Smooth muscle cell (in vitro differentiated cells): Measurements from ENCODE around the gene SET. TPM values are rescaled to one million over a fixed set of nuclear protein-coding genes. Genes with fewer than 3 reads are reported as not detected.

ENCODE experiments used
- DNase-seq: peaks from one replicate; lab custom pipeline; 2025; ENCODE audit not compliant: unreplicated experiment; lab: John Stamatoyannopoulos, UW
- H2AFZ ChIP-seq: fragments of 200-600 bp; sonication (generic); 2 replicates; pipeline ENCODE4 v1.6.0; 2016; ENCODE audit warnings: antibody characterized with exemption, low read depth, mild to moderate bottlenecking
- H3F3A ChIP-seq: fragments of 200-600 bp; sonication (generic); 2 replicates; pipeline ENCODE4 v1.6.0; 2017; ENCODE audit warnings: antibody characterized with exemption, low read depth
- H3K27ac ChIP-seq: fragments of 200-600 bp; sonication (generic); 2 replicates; pipeline ENCODE4 v1.5.1; 2016; ENCODE audit warnings: low read depth, mild to moderate bottlenecking
- H3K27me3 ChIP-seq: fragments of 200-600 bp; sonication (generic); 2 replicates; pipeline ENCODE4 v1.6.1; 2016; ENCODE audit warnings: low read depth, mild to moderate bottlenecking
- H3K36me3 ChIP-seq: fragments of 200-600 bp; sonication (generic); 2 replicates; pipeline ENCODE4 v1.5.1; 2016; ENCODE audit warnings: low read depth
- H3K4me1 ChIP-seq: fragments of 200-600 bp; sonication (generic); 2 replicates; pipeline ENCODE4 v1.5.1; 2016; ENCODE audit warnings: low read depth
- H3K4me2 ChIP-seq: fragments of 200-600 bp; sonication (generic); 2 replicates; pipeline ENCODE4 v1.6.0; 2016; ENCODE audit warnings: mild to moderate bottlenecking
- H3K4me3 ChIP-seq: fragments of 200-600 bp; sonication (generic); 2 replicates; pipeline ENCODE4 v1.5.1; 2016; ENCODE audit warnings: mild to moderate bottlenecking
- H3K79me2 ChIP-seq: fragments of 200-600 bp; sonication (generic); 2 replicates; pipeline ENCODE4 v1.6.0; 2016; ENCODE audit warnings: low read depth, mild to moderate bottlenecking
- H3K9ac ChIP-seq: fragments of 200-600 bp; sonication (generic); 2 replicates; pipeline ENCODE4 v1.6.0; 2016; ENCODE audit warnings: low read depth
- H3K9me3 ChIP-seq: fragments of 200-600 bp; sonication (generic); replicated peaks from 2 replicates; pipeline ENCODE4 v1.5.1; 2016; ENCODE audit warnings: low read depth
- H4K20me1 ChIP-seq: fragments of 200-600 bp; sonication (generic); 2 replicates; pipeline ENCODE4 v1.6.0; 2016; ENCODE audit warnings: low read depth
- CTCF ChIP-seq: fragments of 200-600 bp; sonication (generic); IDR thresholded peaks from 2 replicates; pipeline ENCODE4 v1.5.1; 2017; ENCODE audit warnings: borderline replicate concordance, mild to moderate bottlenecking, antibody characterized with exemption; ENCODE audit not compliant: insufficient read depth, poor library complexity, severe bottlenecking
- WGBS: methylation state at CpG from one replicate; pipeline ENCODE4 v1.1.7; 2016; ENCODE audit warnings: low lambda C conversion rate; 5-methylcytosine and 5-hydroxymethylcytosine counted together
- polyA plus RNA-seq: library from polyadenylated mRNA; unstranded; fragments of >200 nt; fragmentation: Nextera tagmentation; extraction: Ambion mirVana; gene quantifications from 2 replicates; pipeline ENCODE4 v1.2.1, GENCODE V29; 2016
- total RNA-seq: library from RNA; depleted of rRNA; stranded (reverse); fragments of >200 nt; gene quantifications from 2 replicates; pipeline ENCODE4 v1.2.3, GENCODE V29; 2014

The SET gene
- total and polyA plus RNA-seq, 2 experiments from 2014 or later = 162 to 262 TPM

- TF ChIP-seq CTCF = peak; percentile 81
- no peaks in the 10 kb centered on the region for H3K79me2 ChIP-seq
- H3K4me2 ChIP-seq = peak within 1 kb of the TSS; percentile 95
- peak; percentile 78 for DNase-seq
- under 1% methylated on average over 53 of the region's 65 CpGs for WGBS
- H3K27ac ChIP-seq = no peak within 1 kb of the TSS
- no peaks in the 10 kb centered on the region for H3K27me3 ChIP-seq
- peak within 1 kb of the TSS; percentile 26 for H3K9ac ChIP-seq
- H4K20me1 ChIP-seq = peaks cover 1% of the 10 kb centered on the region
- H3F3A ChIP-seq = peaks cover 4% of the 10 kb centered on the region
- H3K9me3 ChIP-seq = no peaks in the 10 kb centered on the region
- H3K4me3 ChIP-seq = peak within 1 kb of the TSS; percentile 82
- no peaks in the 10 kb centered on the region for H3K4me1 ChIP-seq
- H2AFZ ChIP-seq = peak within 1 kb of the TSS; percentile 94
- H3K36me3 ChIP-seq = no peaks in the 10 kb centered on the region
Measured at GRCh38 chr9:128702445-128702948, 13.5 kb downstream of the SET start, which contains the start of gene PKN3. PKN3 (plus strand) TSS chr9:128702503; CDS start chr9:128702916, 413 bp downstream.

- Histone ChIP-seq H3K9ac (peak overlapping the region; percentile 26), H3K9me3 (no peaks in the 10 kb centered on the region), H3K27me3 (no peaks in the 10 kb centered on the region), H3K4me2 (peak overlapping the region; percentile 95), H3K79me2 (no peaks in the 10 kb centered on the region), H3K27ac (no peak overlapping the region), H3K4me1 (no peaks in the 10 kb centered on the region), H3K4me3 (peak overlapping the region; percentile 82), H2AFZ (peak overlapping the region; percentile 94), H3K36me3 (no peaks in the 10 kb centered on the region), H4K20me1 (no peaks in the 10 kb centered on the region), H3F3A (no peaks in the 10 kb centered on the region)
- WGBS = 7% methylated on average over 43 of the region's 55 CpGs
- TF ChIP-seq CTCF = no peak
- DNase-seq = no peak
Measured at GRCh38 chr9:128702949-128703615, 14.1 kb downstream of the SET start.

GRCh38 chr9:128703616-128704355, 14.8 kb downstream of the SET start:
- H3K4me2 ChIP-seq = peak overlapping the region; percentile 95
- H3K4me3 ChIP-seq = peak overlapping the region; percentile 82
- no peaks in the 10 kb centered on the region for H3K36me3 ChIP-seq
- H2AFZ ChIP-seq = no peak overlapping the region
- no peak overlapping the region for H3K9ac ChIP-seq
- H4K20me1 ChIP-seq = no peaks in the 10 kb centered on the region
- DNase-seq = no peak
- no peaks in the 10 kb centered on the region for H3K4me1 ChIP-seq
- no peak for TF ChIP-seq CTCF
- no peaks in the 10 kb centered on the region for H3K79me2 ChIP-seq
- H3K9me3 ChIP-seq = no peaks in the 10 kb centered on the region
- no peaks in the 10 kb centered on the region for H3F3A ChIP-seq
- 83% methylated on average over 30 of the region's 31 CpGs for WGBS
- H3K27me3 ChIP-seq = no peaks in the 10 kb centered on the region
- no peak overlapping the region for H3K27ac ChIP-seq
